ENCODE results near the gene GLI1. TPM values are rescaled to one million over a fixed set of nuclear protein-coding genes. Genes with fewer than 3 reads are reported as not detected.
"Not testable (repeated sequence)": the region's sequence is repeated elsewhere in the genome, so short reads cannot be mapped to it uniquely, and the experiment has no call there.

The GLI1 gene
- total RNA-seq, 1 experiment from 2014 or later = 1.5 TPM

DNA sequence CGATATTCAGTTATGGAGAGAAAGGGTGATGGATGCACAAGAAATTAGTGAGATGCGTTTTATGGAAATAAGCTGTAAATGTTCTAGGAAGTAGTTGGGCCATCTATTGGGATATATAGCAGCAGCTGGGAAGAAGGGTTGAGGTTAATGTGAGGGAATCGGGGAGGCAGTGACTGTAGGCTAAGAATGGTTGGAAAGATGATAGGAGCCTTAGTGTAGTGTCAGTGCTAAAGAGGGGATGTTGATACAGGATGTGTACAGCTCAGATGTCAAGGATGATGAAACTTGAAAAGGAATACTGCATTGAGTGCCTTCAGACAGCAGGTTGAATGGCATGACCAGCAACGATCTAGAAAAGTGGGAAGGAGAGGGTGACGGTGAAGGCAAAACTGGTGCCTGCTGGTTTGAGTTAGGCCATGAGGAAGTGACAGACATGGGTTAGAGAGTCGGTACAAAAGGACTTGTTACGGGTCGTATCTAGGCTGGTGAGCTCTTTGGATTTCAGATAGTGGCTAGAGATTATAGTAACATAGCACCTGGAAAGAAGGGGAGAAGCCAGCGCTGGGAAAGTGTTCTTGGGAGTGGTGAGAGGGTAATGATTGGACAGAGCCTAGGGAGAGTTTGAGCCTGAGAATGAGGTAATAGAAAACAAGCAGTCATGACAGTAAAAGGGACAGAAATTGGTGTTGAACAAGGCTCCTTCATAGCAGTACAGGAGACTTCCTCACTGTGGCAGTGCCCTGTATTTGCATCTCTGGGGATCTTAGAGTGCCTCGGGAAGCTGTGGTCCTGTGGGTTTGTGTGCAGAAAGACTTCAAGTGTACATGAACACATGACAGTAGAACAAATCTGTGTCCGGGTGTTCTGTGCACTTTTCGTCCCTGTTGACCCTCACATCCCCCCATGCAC is 37.9 kb downstream of the GLI1 start:
- no peak for DNase-seq (ENCODE audit: low read depth)

DNA sequence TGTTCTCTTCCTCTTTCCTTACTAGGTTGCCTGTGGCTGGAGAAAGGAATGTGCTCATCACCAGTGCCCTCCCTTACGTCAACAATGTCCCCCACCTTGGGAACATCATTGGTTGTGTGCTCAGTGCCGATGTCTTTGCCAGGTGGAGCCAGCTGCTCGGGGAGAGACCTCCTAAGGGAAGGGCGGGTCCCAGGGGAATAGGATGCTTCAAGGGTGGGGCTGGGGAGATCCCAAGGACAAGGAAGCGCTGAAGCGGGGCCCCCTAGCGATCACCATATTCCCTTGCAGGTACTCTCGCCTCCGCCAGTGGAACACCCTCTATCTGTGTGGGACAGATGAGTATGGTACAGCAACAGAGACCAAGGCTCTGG is 38.5 kb downstream of the GLI1 start:
- DNase-seq (ENCODE audit: low read depth) = no peak

GRCh38 chr12:57498571-57498970 is 39.0 kb downstream of the GLI1 start:
- no peak for DNase-seq (ENCODE audit: low read depth)

GRCh38 chr12:57500213-57500612 is 40.6 kb downstream of the GLI1 start:
- no peak for DNase-seq (ENCODE audit: low read depth)

- not testable (repeated sequence) for DNase-seq (ENCODE audit: low read depth)
Observed at GRCh38 chr12:57502311-57502969, 42.9 kb downstream of the GLI1 start.

DNA sequence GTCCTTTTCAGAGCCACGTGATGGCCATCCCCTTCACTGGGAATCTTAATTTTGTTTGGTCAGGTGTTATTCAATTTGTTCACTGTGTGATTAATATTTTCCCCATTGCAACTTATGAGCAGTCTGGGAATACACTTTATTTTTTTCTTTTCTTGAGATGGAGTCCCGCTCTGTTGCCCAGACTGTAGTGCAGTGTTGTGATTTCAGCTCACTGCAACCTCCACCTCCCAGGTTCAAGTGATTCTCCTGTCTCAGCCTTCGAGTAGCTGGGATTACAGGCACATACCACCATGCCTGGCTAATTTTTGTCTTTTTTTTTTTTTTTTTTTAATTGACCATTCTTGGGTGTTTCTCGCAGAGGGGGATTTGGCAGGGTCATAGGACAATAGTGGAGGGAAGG is 47.0 kb downstream of the GLI1 start:
- not testable (repeated sequence) for DNase-seq (ENCODE audit: low read depth)

GRCh38 chr12:57507796-57508195 is 48.2 kb downstream of the GLI1 start:
- not testable (repeated sequence) for DNase-seq (ENCODE audit: low read depth)

DNA sequence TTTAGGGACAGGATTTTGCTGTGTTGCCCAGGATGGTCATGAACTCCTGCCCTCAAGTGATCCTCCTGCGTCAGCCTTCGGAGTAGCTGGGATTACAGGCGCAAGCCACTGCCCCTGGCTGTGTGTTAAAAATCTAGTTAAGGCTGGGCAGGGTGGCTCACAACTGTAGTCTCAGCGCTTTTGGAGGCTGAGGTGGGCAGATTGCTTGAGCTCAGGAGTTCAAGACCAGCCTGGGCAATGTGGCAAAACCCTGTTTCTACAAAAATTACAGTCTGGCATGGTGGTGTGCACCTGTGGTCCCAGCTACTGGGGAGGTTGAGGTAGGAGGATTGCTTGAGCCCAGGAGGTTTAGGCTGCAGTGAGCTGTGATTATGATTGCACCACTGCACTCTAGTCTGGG is 51.6 kb downstream of the GLI1 start:
- no peak for DNase-seq (ENCODE audit: low read depth)

GRCh38 chr12:57511588-57512325 is 52.2 kb downstream of the GLI1 start:
- DNase-seq (ENCODE audit: low read depth) = no peak

DNA sequence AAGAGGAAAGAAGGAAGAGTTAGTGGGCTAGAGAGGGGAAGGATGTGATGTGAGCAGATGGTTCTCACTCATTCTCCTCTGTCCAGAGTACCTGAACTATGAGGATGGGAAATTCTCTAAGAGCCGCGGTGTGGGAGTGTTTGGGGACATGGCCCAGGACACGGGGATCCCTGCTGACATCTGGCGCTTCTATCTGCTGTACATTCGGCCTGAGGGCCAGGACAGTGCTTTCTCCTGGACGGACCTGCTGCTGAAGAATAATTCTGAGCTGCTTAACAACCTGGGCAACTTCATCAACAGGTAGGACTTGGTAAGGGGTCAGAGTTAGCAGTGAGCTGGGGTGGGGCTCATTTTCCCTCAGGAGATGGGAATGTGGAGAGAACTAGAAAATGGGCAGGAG is 53.1 kb downstream of the GLI1 start:
- DNase-seq (ENCODE audit: low read depth) = no peak

DNA sequence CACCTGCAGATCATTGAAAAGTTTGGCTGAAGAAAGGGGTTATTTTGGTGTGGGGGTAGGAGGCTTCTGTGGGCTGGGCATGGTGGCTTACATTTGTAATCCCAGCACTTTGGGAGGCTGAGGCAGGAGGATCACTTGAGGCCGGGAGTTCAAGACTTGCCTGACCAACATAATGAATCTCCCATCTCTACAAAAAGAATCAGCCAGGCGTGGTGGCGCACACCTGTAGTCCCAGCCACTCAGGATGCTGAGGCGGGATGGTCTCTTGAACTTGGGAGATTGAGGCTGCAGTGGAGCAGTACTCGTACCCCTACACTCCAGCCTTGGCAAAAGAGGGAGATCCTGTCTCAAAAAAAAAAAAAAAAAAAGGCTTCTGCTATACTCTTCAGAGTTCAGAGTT is 53.7 kb downstream of the GLI1 start:
- DNase-seq (ENCODE audit: low read depth) = no peak

- DNase-seq (ENCODE audit: low read depth) = not testable (repeated sequence)
Observed at GRCh38 chr12:57513677-57514076, 54.1 kb downstream of the GLI1 start.

DNA sequence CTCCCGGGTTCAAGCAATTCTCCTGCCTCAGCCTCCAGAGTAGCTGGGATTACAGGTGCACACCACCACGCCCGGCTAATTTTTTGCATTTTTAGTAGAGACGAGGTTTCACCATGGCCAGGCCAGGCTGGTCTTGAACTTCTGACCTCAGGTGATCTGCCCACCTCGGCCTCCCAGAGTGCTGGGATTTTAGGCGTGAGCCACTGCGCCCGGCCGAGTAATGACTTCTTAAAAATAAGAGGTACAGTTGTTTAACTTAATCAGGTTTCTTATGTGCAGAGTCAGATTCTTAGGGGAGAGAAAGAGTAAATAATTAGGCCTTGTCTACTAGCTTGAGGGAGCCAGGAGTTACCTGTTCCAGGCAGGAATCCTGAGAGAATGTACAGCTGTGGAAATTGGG is 54.7 kb downstream of the GLI1 start:
- not testable (repeated sequence) for DNase-seq (ENCODE audit: low read depth)

- DNase-seq (ENCODE audit: low read depth) = peak; percentile 19
Observed at GRCh38 chr12:57514720-57515407, 55.3 kb downstream of the GLI1 start.

DNA sequence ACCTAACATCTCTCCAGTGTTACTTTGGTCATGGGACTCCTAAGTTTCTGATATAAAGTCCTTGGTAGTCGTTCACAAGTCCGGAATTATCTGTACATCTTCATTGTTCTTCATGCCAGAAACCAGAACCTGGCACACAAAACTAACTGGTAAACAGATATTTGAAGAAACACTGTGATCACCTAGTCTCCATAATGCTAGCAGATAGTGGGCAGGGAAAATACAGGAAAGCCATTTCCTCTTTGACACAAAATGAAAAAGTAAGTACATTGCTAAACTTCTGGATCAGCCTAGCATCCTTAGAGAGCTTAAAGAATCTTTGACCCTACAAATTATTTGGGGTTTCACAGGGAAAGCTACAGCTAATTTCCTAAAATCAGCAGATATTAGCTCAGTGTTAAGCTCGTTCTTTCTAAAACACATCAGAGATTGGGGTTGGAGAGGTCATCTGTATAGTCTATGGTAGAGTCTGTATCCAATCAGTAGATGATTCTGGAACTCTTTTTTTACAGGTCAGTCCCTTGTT is 55.9 kb downstream of the GLI1 start:
- DNase-seq (ENCODE audit: low read depth) = no peak

- peak; percentile 10 for DNase-seq (ENCODE audit: low read depth)
Observed at GRCh38 chr12:57515934-57516541, 56.5 kb downstream of the GLI1 start.

DNA sequence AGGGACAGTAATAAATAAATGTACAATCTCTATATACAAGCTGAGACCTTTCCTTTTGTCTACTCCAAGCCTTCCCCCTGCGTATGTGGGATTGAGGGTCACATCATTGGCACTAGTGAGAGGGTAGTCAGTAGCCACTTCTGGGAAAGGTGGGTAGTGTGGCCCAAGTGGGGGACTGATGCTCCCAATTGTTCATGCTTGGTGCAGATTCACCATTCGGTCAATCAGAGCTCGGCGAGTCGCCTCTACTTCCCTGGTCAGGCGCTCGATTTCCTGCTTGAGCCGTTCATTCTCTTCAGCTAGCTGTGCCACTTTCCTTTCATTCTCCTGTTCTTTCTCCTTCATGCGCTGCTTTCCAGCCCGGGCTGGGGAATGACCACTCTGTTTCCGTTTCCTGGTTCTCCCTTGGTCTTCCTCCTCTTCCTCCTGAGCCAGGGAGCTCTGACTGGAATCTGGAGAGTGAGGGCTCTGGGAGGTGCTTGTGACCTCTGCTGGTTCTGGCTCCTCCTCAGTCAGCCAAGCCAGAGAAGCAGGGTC is 57.1 kb downstream of the GLI1 start:
- DNase-seq (ENCODE audit: low read depth) = no peak

GRCh38 chr12:57517187-57517586 is 57.6 kb downstream of the GLI1 start:
- DNase-seq (ENCODE audit: low read depth) = peak; percentile 47

- DNase-seq (ENCODE audit: low read depth) = not testable (repeated sequence)
Observed at GRCh38 chr12:57517718-57518117, 58.1 kb downstream of the GLI1 start.

- no peak for DNase-seq (ENCODE audit: low read depth)
Observed at GRCh38 chr12:57518176-57518919, 58.8 kb downstream of the GLI1 start.
